IMR-90 (cell line): ENCODE results near the gene RFXANK. TPM values are rescaled to one million over a fixed set of nuclear protein-coding genes. Genes with fewer than 3 reads are reported as not detected.

ENCODE experiments used
- ATAC-seq: fragments of 200-7000 bp; cut with Tn5 transposase; 2 replicates; pipeline ENCODE4 v1.9.1; 2020; ENCODE audit warnings: low read depth, mild to moderate bottlenecking, moderate library complexity
- BruUV-seq: library from RNA; stranded (reverse); fragments of 400-500 nt; replicated peaks from 2 replicates; lab custom pipeline; 2021; lab: Mats Ljungman, UMichigan
- CTCF ChIA-PET: fragments of 300-600 bp; formaldehyde crosslinking; extraction: SDS; loops from one replicate; lab custom pipeline; 2021; ENCODE audit warnings: antibody characterized with exemption; lab: Yijun Ruan, JAX
- POLR2A ChIA-PET: fragments of 300-600 bp; sonication (Branson Sonifier 250); formaldehyde crosslinking; loops from one replicate; lab custom pipeline; 2022; ENCODE audit warnings: antibody characterized with exemption; ENCODE audit not compliant: unreplicated experiment; lab: Charles Lee
- DNase-seq: peaks from one replicate; pipeline ENCODE4 v3.0.0; 2013
- H2AFZ ChIP-seq: replicated peaks from 2 replicates; pipeline ENCODE3; 2013; ENCODE audit warnings: low read length, mild to moderate bottlenecking; ENCODE audit not compliant: poor library complexity
- H2AK5ac ChIP-seq: 2 replicates; pipeline ENCODE4 v1.6.1; 2013; ENCODE audit warnings: low read depth, low read length, inconsistent platforms
- H2AK9ac ChIP-seq: replicated peaks from 2 replicates; pipeline ENCODE3; 2013; ENCODE audit warnings: mild to moderate bottlenecking, low read depth, low read length, moderate library complexity; ENCODE audit not compliant: poor library complexity
- H2BK120ac ChIP-seq: 2 replicates; pipeline ENCODE4 v1.6.1; 2013; ENCODE audit warnings: low read depth, low read length, inconsistent platforms
- H2BK15ac ChIP-seq: 3 replicates; pipeline ENCODE4 v1.6.1; 2013; ENCODE audit warnings: low read depth, low read length, inconsistent platforms
- H2BK20ac ChIP-seq: 2 replicates; pipeline ENCODE4 v1.6.1; 2013; ENCODE audit warnings: low read depth, mild to moderate bottlenecking, inconsistent platforms, low read length, moderate library complexity
- H2BK5ac ChIP-seq: 2 replicates; pipeline ENCODE4 v1.6.1; 2013; ENCODE audit warnings: mild to moderate bottlenecking, low read depth, low read length, inconsistent platforms; ENCODE audit not compliant: poor library complexity, severe bottlenecking
- H3K14ac ChIP-seq: replicated peaks from 2 replicates; pipeline ENCODE4 v1.6.1; 2013; ENCODE audit warnings: low read depth, low read length, inconsistent platforms
- H3K18ac ChIP-seq: 2 replicates; pipeline ENCODE4 v1.6.1; 2013; ENCODE audit warnings: low read depth, low read length, control low read depth
- H3K23ac ChIP-seq: 2 replicates; pipeline ENCODE4 v1.6.1; 2013; ENCODE audit warnings: low read depth, low read length, inconsistent platforms
- H3K27ac ChIP-seq: 2 replicates; pipeline ENCODE4 v1.5.1; 2013; ENCODE audit warnings: mild to moderate bottlenecking, control low read depth, low read length; ENCODE audit not compliant: insufficient read depth
- H3K27me3 ChIP-seq: 2 replicates; pipeline ENCODE4 v1.6.1; 2013; ENCODE audit warnings: low read length; ENCODE audit not compliant: control insufficient read depth, insufficient read depth
- H3K36me3 ChIP-seq: 2 replicates; pipeline ENCODE4 v1.6.1; 2013; ENCODE audit warnings: low read length, mixed read lengths; ENCODE audit not compliant: control insufficient read depth, insufficient read depth
- H3K4ac ChIP-seq: 2 replicates; pipeline ENCODE4 v1.6.1; 2013; ENCODE audit warnings: low read depth, low read length, inconsistent platforms
- H3K4me1 ChIP-seq: 2 replicates; pipeline ENCODE4 v1.6.1; 2013; ENCODE audit warnings: low read length, mixed read lengths; ENCODE audit not compliant: control insufficient read depth, insufficient read depth
- H3K4me2 ChIP-seq: 2 replicates; pipeline ENCODE4 v1.6.1; 2013; ENCODE audit warnings: low read depth, mild to moderate bottlenecking, control low read depth, low read length, moderate library complexity
- H3K4me3 ChIP-seq: 2 replicates; pipeline ENCODE4 v1.5.1; 2013; ENCODE audit warnings: low read depth, mild to moderate bottlenecking, control low read depth, low read length, moderate library complexity; ENCODE audit not compliant: insufficient read depth
- H3K56ac ChIP-seq: 2 replicates; pipeline ENCODE4 v1.6.1; 2013; ENCODE audit warnings: low read length, inconsistent platforms; ENCODE audit not compliant: insufficient read depth; ENCODE audit errors: extremely low read depth
- H3K79me1 ChIP-seq, 2 experiments: 2 replicates each; pipeline ENCODE4 v1.6.1; 2013; ENCODE audit warnings: low read length in 2 of 2, inconsistent platforms in 1 of 2, low read depth in 1 of 2
- H3K9ac ChIP-seq: 2 replicates; pipeline ENCODE4 v1.6.1; 2013; ENCODE audit warnings: low read depth, low read length, control low read depth
- H3K9me1 ChIP-seq: 2 replicates; pipeline ENCODE4 v1.6.1; 2013; ENCODE audit warnings: low read length, inconsistent platforms; ENCODE audit not compliant: insufficient read depth
- H3K9me3 ChIP-seq: 2 replicates; pipeline ENCODE4 v1.6.1; 2013; ENCODE audit warnings: low read length; ENCODE audit not compliant: control insufficient read depth, insufficient read depth
- H4K20me1 ChIP-seq: 2 replicates; pipeline ENCODE4 v1.6.1; 2013; ENCODE audit warnings: low read length, inconsistent platforms; ENCODE audit not compliant: insufficient read depth
- H4K5ac ChIP-seq: 2 replicates; pipeline ENCODE4 v1.6.1; 2013; ENCODE audit warnings: mild to moderate bottlenecking, low read depth, low read length, control low read depth
- H4K8ac ChIP-seq, 2 experiments: 2 replicates each; pipeline ENCODE4 v1.6.1; 2013; ENCODE audit warnings: low read depth in 2 of 2, low read length in 2 of 2, control low read depth in 1 of 2, inconsistent platforms in 1 of 2
- H4K91ac ChIP-seq: 2 replicates; pipeline ENCODE4 v1.6.1; 2013; ENCODE audit warnings: low read depth, low read length, inconsistent platforms; ENCODE audit not compliant: insufficient read depth
- CHD1 ChIP-seq: IDR thresholded peaks from 2 replicates; pipeline ENCODE4 v1.6.1; 2012; ENCODE audit warnings: low read depth, low read length, improper control_type of control experiment
- MAFK ChIP-seq: IDR thresholded peaks from 2 replicates; pipeline ENCODE4 v1.6.1; 2012; ENCODE audit warnings: low read depth, low read length, improper control_type of control experiment
- RCOR1 ChIP-seq: IDR thresholded peaks from 2 replicates; pipeline ENCODE4 v1.6.1; 2012; ENCODE audit warnings: mild to moderate bottlenecking, low read length, improper control_type of control experiment; ENCODE audit not compliant: insufficient replicate concordance
- WGBS, 2 experiments: methylation state at CpG; one replicate each; pipeline versions ENCODE4 v1.1.5 to v1.1.7; 2013; ENCODE audit warnings: missing lambda C conversion rate in 2 of 2; ENCODE audit not compliant: insufficient read length in 1 of 2; ENCODE audit errors: extremely low coverage in 2 of 2; 5-methylcytosine and 5-hydroxymethylcytosine counted together
- dilution Hi-C: fragments of 300-500 bp; cut with HindIII; formaldehyde crosslinking; loops from one replicate; pipeline ENCODE4 v1.14.3; 2018; ENCODE audit warnings: low sequenced_read_pairs; ENCODE audit not compliant: unreplicated experiment
- in situ Hi-C: fragments of 300-500 bp; cut with MboI; formaldehyde crosslinking; loops from 3 replicates; pipeline ENCODE4 v1.14.3; 2019; ENCODE audit warnings: low sequenced_read_pairs, inconsistent platforms, mixed read lengths
- intact Hi-C: fragments of 100-400 bp; cut with micrococcal nuclease; formaldehyde crosslinking; loops from 2 replicates; pipeline ENCODE4 v1.10.0; 2022
- polyA plus RNA-seq, 3 experiments: library from polyadenylated mRNA; depleted of rRNA; stranded (reverse); fragments of >200 nt; gene quantifications; 2 replicates each; pipeline ENCODE4 v1.2.3, GENCODE V29; 2012; ENCODE audit warnings: low replicate concordance in 1 of 3
- total RNA-seq: library from RNA; depleted of rRNA; stranded (reverse); fragments of >200 nt; gene quantifications from 2 replicates; pipeline ENCODE4 v1.2.3, GENCODE V29; 2012

Gene RFXANK
- total and polyA plus RNA-seq, 2 of the 4 experiments (the other 2 are of a cell fraction): 68.3 to 97.8 TPM

- in situ Hi-C loops: no loop called here
- WGBS, 2 experiments: 98% methylated on average over 4 of the region's 7 CpGs; no CpG with 5 or more reads in 1 of the 2 experiments
- CTCF ChIA-PET: interaction anchor here (0.5 kb wide), 1 partner anchor 212 kb away, joined by 4 read pairs; no protein-coding TSS in a partner anchor
Observed at GRCh38 chr19:19162495-19162894, 29.6 kb upstream of the RFXANK start.

More at GRCh38 chr19:19162495-19162894, 29.6 kb upstream of the RFXANK start:
- Histone ChIP-seq H3K4me3 (no peak overlapping the region), H4K5ac (no peak overlapping the region), H3K9me3 (no peaks in the 10 kb centered on the region), H2BK20ac (no peak overlapping the region), H3K9ac (no peak overlapping the region), H2BK15ac (no peak overlapping the region), H3K27ac (no peak overlapping the region), H4K8ac (no peak overlapping the region), H3K23ac (no peak overlapping the region), H3K18ac (no peak overlapping the region), H4K91ac (no peak overlapping the region), H2AFZ (no peak overlapping the region), H4K20me1 (no peaks in the 10 kb centered on the region), H3K27me3 (no peaks in the 10 kb centered on the region), H3K4ac (no peak overlapping the region), H2BK5ac (no peak overlapping the region), H3K14ac (no peak overlapping the region), H3K4me2 (no peak overlapping the region), H3K79me1 (no peaks in the 10 kb centered on the region), H3K9me1 (no peaks in the 10 kb centered on the region), H2AK9ac (no peak overlapping the region), H3K4me1 (no peaks in the 10 kb centered on the region), H2AK5ac (no peak overlapping the region), H2BK120ac (no peak overlapping the region), H3K36me3 (no peaks in the 10 kb centered on the region), H3K56ac (no peak overlapping the region)
- POLR2A ChIA-PET: no interaction called here
- TF ChIP-seq MAFK (no peak), RCOR1 (no peak), CHD1 (no peak)
- BruUV-seq: no TSS peak
- dilution Hi-C loops (no loop called here), intact Hi-C loops (no loop called here)
- DNase-seq (no peak), ATAC-seq (no peak)
